VCaP (cell line): Measurements from ENCODE around the gene SLC39A5.

Experiments used
- H3K27ac ChIP-seq: fragments of 450-650 bp; 2 replicates; pipeline ENCODE4 v1.5.1; 2017
- CTCF ChIP-seq: fragments of 450-650 bp; conservative IDR thresholded peaks from 2 replicates; pipeline ENCODE4 v1.5.1; 2017; ENCODE audit warnings: mild to moderate bottlenecking, moderate library complexity

Gene SLC39A5

GRCh38 chr12:56216461-56216860 is 13.4 kb upstream of the SLC39A5 start:
- H3K27ac ChIP-seq, result peak overlapping the region; percentile 98
- TF ChIP-seq CTCF, result no peak

DNA sequence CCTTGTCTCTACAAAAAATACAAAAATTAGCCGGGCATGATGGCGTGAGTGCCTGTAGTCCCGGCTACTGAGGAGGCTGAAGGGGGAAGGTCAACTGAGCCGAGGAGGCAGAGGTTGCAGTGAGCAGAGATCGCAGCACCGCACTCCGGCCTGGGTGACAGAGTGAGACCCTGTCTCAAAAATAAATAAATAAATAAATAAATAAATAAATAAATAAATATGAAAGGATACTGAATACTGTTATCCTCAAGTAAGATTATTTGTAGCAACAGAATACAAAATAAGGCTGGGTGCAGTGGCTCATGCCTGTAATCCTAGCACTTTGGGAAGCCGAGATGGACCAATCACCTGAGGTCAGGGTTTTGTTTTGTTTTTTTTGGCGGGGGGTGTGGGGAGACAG is 10.0 kb upstream of the SLC39A5 start:
- peak overlapping the region; percentile 98 for H3K27ac ChIP-seq
- TF ChIP-seq CTCF, result no peak

- peak overlapping the region; percentile 98 for H3K27ac ChIP-seq
- TF ChIP-seq CTCF, result no peak
These were observed 9.1 kb upstream of the SLC39A5 start for GRCh38 chr12:56220611-56221231.

DNA sequence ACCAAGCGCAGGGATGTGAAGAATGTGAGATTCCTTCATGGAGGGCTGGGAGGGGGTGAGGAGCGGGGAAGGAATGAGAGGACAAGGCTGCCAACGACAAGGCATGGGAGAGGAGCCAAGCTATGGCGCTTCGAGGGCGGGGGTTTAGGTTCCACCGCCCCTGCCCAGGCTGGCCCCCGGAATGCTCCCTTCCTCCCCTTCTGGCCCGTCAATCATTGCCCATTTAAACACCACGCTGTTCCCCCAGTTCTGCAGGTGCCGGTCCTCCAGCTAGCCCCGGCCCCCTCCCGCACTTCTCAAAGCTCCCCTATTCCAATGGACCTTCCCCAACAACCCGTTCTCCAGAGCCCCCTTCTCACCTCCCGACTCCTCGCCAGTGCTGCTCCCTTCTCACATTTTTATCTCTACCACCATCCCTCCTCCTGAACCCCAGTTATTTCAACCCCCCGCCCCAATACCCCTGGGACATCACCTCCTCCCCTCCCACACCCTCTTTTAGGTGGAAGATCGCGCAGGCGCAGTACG is 8.6 kb upstream of the SLC39A5 start:
- peak overlapping the region; percentile 98 for H3K27ac ChIP-seq
- no peak for TF ChIP-seq CTCF

- TF ChIP-seq CTCF, result no peak
- H3K27ac ChIP-seq, result peak within 1 kb of the TSS; percentile 98
These were observed 7.9 kb upstream of the SLC39A5 start, which contains the start of gene RNF41 for GRCh38 chr12:56221757-56222530. TSS of gene RNF41 (minus strand) at chr12:56221922. CDS start at chr12:56214047, 7,875 bp downstream.

DNA sequence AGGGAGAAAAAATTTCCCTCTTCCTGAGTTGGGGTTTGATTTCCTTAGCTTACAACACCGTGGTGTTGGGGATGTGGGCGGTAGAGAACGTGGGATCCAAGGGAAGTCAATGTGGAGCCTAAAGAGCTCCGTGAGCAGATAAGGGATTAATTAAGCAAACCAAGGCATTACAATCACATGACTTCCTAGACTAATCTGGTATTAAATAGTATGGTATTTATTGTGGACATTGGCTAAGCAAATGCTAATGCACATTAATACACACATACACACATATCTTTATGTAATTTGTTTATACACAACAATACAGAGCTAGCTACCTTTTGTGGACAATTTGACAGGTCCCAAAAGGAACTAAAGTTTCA is 7.3 kb upstream of the SLC39A5 start:
- peak overlapping the region; percentile 98 for H3K27ac ChIP-seq
- no peak for TF ChIP-seq CTCF

DNA sequence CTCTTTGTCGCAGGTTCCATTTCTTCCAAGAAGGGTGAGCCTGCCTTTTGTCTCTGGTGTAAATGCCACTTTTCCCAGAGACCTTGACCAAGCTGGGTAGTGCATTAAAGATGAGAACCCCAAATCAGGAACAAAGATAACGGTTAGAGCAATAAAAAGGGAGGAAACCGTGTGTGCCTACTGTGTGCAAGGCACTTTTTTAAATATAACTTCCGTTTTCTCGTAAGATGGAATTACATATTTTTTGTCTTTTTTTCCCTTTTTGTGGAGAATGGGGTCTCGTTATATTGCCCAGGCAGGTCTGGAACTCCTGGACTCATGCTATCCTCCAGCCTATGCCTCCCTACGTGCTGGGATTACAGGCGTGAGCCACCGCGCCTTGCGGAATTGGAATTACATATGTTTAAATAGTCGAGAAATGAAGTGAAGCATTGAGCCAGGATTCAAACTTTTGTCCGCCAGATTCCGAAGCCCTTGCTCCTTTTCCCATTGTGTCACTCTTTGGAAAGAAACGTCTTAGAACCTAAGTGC is 6.2 kb upstream of the SLC39A5 start:
- no peak for TF ChIP-seq CTCF
- H3K27ac ChIP-seq, result peak overlapping the region; percentile 98
